ENCODE results near the gene TOM1.

The TOM1 gene

GRCh38 chr22:35299673-35300499 is at the start of gene TOM1:
TSS of gene TOM1 (plus strand) at chr22:35299894. CDS start at chr22:35299929, 35 bp downstream.
- DNase-seq (ENCODE audit: low read depth in 2 of 2): peak; percentile 93 to 96

- DNase-seq (ENCODE audit: low read depth in 2 of 2): no peak
Observed at GRCh38 chr22:35250156-35250555, 49.5 kb upstream of the TOM1 start.

GRCh38 chr22:35253946-35254345 is 45.7 kb upstream of the TOM1 start:
- DNase-seq (ENCODE audit: low read depth in 2 of 2): no peak

GRCh38 chr22:35257002-35257320 is 42.7 kb upstream of the TOM1 start:
- no peak for DNase-seq (ENCODE audit: low read depth in 2 of 2)

- DNase-seq (ENCODE audit: low read depth in 2 of 2): peak; percentile 75 to 76
Observed at GRCh38 chr22:35257321-35258190, 42.1 kb upstream of the TOM1 start, which contains the start of gene HMGXB4. TSS of gene HMGXB4 (plus strand) at chr22:35257493. CDS start at chr22:35262391, 4,898 bp downstream.

GRCh38 chr22:35258191-35258988 is 41.3 kb upstream of the TOM1 start:
- DNase-seq (ENCODE audit: low read depth in 2 of 2): no peak

GRCh38 chr22:35264986-35265385 is 34.7 kb upstream of the TOM1 start:
- DNase-seq (ENCODE audit: low read depth in 2 of 2): no peak

GRCh38 chr22:35266277-35266676 is 33.4 kb upstream of the TOM1 start:
- DNase-seq (ENCODE audit: low read depth in 2 of 2): no peak

- DNase-seq (ENCODE audit: low read depth in 2 of 2): no peak
Observed at GRCh38 chr22:35269630-35270029, 30.1 kb upstream of the TOM1 start.

GRCh38 chr22:35274154-35274871 is 25.4 kb upstream of the TOM1 start:
- no peak for DNase-seq (ENCODE audit: low read depth in 2 of 2)

GRCh38 chr22:35275580-35275979 is 24.1 kb upstream of the TOM1 start:
- DNase-seq (ENCODE audit: low read depth in 2 of 2): no peak

- no peak for DNase-seq (ENCODE audit: low read depth in 2 of 2)
Observed at GRCh38 chr22:35276019-35276418, 23.7 kb upstream of the TOM1 start.

- no peak for DNase-seq (ENCODE audit: low read depth in 2 of 2)
Observed at GRCh38 chr22:35288116-35288515, 11.6 kb upstream of the TOM1 start.

- DNase-seq (ENCODE audit: low read depth in 2 of 2): no peak
Observed at GRCh38 chr22:35292786-35293185, 6.9 kb upstream of the TOM1 start.

GRCh38 chr22:35296051-35296450 is 3.6 kb upstream of the TOM1 start:
- no peak for DNase-seq (ENCODE audit: low read depth in 2 of 2)

GRCh38 chr22:35299217-35299672 is 449 bp upstream of the TOM1 start:
- peak in 1 of 2 donors; percentile 12 for DNase-seq (ENCODE audit: low read depth in 2 of 2)

- no peak for DNase-seq (ENCODE audit: low read depth in 2 of 2)
Observed at GRCh38 chr22:35301372-35301874, 1.7 kb downstream of the TOM1 start.

- DNase-seq (ENCODE audit: low read depth in 2 of 2): no peak
Observed at GRCh38 chr22:35303029-35303624, 3.4 kb downstream of the TOM1 start.

GRCh38 chr22:35305525-35306070 is 5.9 kb downstream of the TOM1 start:
- no peak for DNase-seq (ENCODE audit: low read depth in 2 of 2)

- DNase-seq (ENCODE audit: low read depth in 2 of 2): no peak
Observed at GRCh38 chr22:35306350-35306967, 6.8 kb downstream of the TOM1 start.

Measured in stimulated activated CD8-positive, alpha-beta memory T cell treated with anti-CD3 and anti-CD28 coated beads, Interleukin-15, amount 100 ng/mL, for 4 hours (primary cell).